ENCODE measurements around the gene KLHL13.

GRCh38 chrX:117987373-117987772 lies 129.2 kb downstream of the KLHL13 start:
- TF ChIP-seq CTCF (IDR thresholded peaks at IDR 0.05) (no peak), POLR2A (IDR thresholded peaks at IDR 0.05) (no peak), POLR2AphosphoS5 (IDR thresholded peaks at IDR 0.05) (no peak)

Data from breast epithelium (tissue), 3 donors.